Bone marrow (tissue), 2 donors: Measurements from ENCODE around the gene CRLF3.
"Not testable (repeated sequence)": the region's sequence is repeated elsewhere in the genome, so short reads cannot be mapped to it uniquely, and the experiment has no call there.

Experiments
- DNase-seq, 2 donors: peaks; one replicate each; lab custom pipeline; 2025; lab: John Stamatoyannopoulos, UW

CRLF3 gene

GRCh38 chr17:30814236-30814635 lies 10.3 kb downstream of the CRLF3 start:
- DNase-seq: not testable (repeated sequence)

- no peak for DNase-seq
Measured at GRCh38 chr17:30812218-30813177, 12.0 kb downstream of the CRLF3 start.

- no peak for DNase-seq
Measured at GRCh38 chr17:30809867-30810266, 14.6 kb downstream of the CRLF3 start.

- DNase-seq: peak in 1 of 2 donors; percentile 85
Measured at GRCh38 chr17:30808785-30809286, 15.7 kb downstream of the CRLF3 start.

GRCh38 chr17:30807896-30808295 lies 16.6 kb downstream of the CRLF3 start:
- no peak for DNase-seq

GRCh38 chr17:30805944-30806456 lies 18.5 kb downstream of the CRLF3 start:
- DNase-seq: no peak

GRCh38 chr17:30801671-30802070 lies 22.8 kb downstream of the CRLF3 start:
- no peak for DNase-seq

- no peak for DNase-seq
Measured at GRCh38 chr17:30796016-30796415, 28.5 kb downstream of the CRLF3 start.

GRCh38 chr17:30794372-30794771 lies 30.1 kb downstream of the CRLF3 start:
- no peak for DNase-seq

- no peak for DNase-seq
Measured at GRCh38 chr17:30793282-30793977, 31.1 kb downstream of the CRLF3 start.

- DNase-seq: peak in 1 of 2 donors; percentile 20
Measured at GRCh38 chr17:30790279-30790678, 34.2 kb downstream of the CRLF3 start.

GRCh38 chr17:30788918-30789317 lies 35.6 kb downstream of the CRLF3 start:
- DNase-seq: no peak

GRCh38 chr17:30782206-30782605 lies 42.3 kb downstream of the CRLF3 start:
- DNase-seq: no peak

- DNase-seq: no peak
Measured at GRCh38 chr17:30780343-30780742, 44.1 kb downstream of the CRLF3 start.

- DNase-seq: not testable (repeated sequence)
Measured at GRCh38 chr17:30768771-30769170, 55.7 kb downstream of the CRLF3 start.

- not testable (repeated sequence) for DNase-seq
Measured at GRCh38 chr17:30767641-30768404, 56.7 kb downstream of the CRLF3 start.

GRCh38 chr17:30761060-30761459 lies 63.4 kb downstream of the CRLF3 start:
- DNase-seq: no peak

- not testable (repeated sequence) for DNase-seq
Measured at GRCh38 chr17:30753291-30753690, 71.2 kb downstream of the CRLF3 start.

GRCh38 chr17:30750982-30751381 lies 73.5 kb downstream of the CRLF3 start:
- DNase-seq: not testable (repeated sequence)

- DNase-seq: not testable (repeated sequence)
Measured at GRCh38 chr17:30747621-30748020, 76.9 kb downstream of the CRLF3 start.

- DNase-seq: not testable (repeated sequence)
Measured at GRCh38 chr17:30742669-30743068, 81.8 kb downstream of the CRLF3 start.

GRCh38 chr17:30736371-30736770 lies 88.1 kb downstream of the CRLF3 start:
- not testable (repeated sequence) for DNase-seq
